ENCODE data around the gene TBL3.
A peak's percentile ranks its signal among the peaks of the same experiment; 100 is the strongest.
"Not testable (repeated sequence)": the region's sequence is repeated elsewhere in the genome, so short reads cannot be mapped to it uniquely, and the experiment has no call there.

TBL3 gene

DNA sequence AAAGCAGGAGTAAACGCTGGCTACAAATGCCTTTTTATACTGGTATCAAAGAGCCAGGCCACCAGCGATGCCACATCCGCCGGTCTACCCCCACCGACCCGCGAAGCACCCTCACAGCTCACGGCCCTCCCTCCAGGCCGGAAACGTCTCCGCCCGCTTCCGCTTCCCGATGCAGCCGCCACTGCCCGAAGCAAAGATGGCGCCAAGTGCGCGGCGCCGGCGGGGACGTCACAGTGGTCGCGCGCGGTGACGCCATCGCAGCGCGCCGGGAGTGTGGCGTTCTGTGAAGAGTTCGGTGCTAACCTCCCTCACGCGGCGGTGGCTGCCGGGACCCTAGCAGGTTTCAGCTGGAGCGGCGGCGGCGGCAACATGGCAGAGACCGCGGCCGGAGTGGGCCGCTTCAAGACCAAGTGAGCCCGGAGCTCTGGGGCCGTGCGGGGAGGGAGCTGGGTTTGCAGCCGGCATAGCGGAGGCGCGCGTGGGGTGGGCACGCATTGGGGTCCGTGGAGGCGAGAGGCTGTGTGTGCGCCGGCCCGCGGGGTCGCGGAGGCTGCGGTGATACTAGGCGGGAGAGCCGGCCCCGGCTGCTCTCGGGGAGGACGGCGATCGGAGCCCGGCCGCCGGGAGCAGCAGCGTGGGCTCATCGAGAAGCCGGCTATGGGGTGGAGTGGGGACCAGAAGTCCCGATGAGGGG is at the start of gene TBL3:
TBL3 (plus strand) TSS at position 258 of the 694 bp plus-strand sequence; CDS start at position 370, 112 bp downstream.
- peak; percentile 98 for DNase-seq (ENCODE audit: low read depth)

DNA sequence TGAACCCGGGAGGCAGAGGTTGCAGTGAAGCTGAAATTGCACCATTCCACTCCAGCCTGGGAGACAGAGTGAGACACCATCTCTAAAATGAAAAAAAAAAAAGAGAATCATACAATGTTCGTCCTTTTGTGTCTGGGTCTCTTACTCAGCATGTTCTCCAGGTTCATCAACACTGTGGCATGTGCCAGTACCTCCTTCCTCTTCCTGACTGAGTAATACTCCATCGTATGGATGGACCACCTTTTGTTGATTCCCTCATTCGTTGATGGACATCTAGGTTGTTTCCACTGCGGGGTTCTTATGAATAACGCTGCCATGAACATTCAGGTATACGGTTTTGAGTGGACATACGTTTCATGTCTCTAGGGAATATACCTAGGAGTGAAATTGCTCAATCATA is 49.5 kb upstream of the TBL3 start:
- no peak for DNase-seq (ENCODE audit: low read depth)

- DNase-seq (ENCODE audit: low read depth): no peak
Measured at GRCh38 chr16:1923299-1924034, 48.4 kb upstream of the TBL3 start.

DNA sequence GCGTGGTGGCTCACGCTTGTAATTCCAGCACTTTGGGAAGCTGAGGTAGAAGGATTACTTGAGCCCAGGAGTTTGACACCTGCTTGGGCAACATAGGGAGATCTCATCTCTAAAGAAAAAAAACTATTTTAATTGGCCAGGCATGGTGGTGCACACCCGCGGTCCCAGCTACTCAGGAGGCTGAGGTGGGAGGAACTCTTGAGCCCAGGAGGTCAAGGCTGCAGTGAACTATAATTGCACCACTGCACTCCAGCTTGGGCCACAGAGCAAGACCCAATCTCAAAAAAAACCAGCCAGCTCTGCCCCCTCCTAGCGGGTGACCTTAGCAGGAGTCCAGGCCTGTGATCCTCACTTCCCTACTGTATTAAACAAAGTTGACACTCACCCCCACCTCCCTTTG is 47.8 kb upstream of the TBL3 start:
- no peak for DNase-seq (ENCODE audit: low read depth)

GRCh38 chr16:1926271-1926670 is 45.6 kb upstream of the TBL3 start:
- DNase-seq (ENCODE audit: low read depth): no peak

GRCh38 chr16:1929105-1929504 is 42.7 kb upstream of the TBL3 start:
- no peak for DNase-seq (ENCODE audit: low read depth)

DNA sequence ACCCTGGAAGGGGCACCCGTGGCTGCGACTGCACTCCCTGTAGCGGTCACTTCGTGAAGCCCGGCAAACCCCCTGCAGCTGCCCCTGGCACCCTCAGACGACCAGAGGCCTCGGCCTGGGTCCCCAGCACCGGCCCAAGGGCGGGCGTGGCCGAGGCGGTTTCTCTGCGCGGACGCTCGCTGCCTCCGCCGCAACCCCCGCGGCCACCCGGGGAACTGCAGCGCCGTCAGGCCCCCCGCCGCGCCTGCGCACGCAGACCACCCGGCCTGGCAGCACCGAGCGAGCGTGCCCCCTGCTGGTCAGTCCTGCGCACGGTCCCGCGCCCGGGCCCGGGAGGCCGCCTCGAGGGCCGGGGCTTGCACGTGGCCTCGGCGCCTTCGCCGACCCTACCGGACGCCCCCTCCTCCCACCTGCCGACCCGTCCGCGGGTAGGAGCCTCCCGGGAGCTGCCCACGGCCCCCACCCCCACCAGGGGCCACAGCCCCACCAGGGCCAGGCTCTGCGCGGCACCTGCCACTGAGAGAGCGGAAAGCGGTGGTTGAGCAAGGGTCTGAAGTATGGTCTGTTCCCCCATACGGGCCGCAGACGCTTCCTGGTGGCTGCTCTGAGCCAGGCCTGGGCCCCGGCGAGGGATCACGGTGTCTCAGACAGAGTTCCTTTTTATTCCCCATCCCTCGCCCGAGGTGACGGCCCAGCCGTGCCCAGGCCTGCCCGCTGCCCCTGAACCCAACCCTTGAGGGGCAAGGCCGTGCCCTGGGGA is 42.1 kb upstream of the TBL3 start:
- peak; percentile 87 for DNase-seq (ENCODE audit: low read depth)

DNA sequence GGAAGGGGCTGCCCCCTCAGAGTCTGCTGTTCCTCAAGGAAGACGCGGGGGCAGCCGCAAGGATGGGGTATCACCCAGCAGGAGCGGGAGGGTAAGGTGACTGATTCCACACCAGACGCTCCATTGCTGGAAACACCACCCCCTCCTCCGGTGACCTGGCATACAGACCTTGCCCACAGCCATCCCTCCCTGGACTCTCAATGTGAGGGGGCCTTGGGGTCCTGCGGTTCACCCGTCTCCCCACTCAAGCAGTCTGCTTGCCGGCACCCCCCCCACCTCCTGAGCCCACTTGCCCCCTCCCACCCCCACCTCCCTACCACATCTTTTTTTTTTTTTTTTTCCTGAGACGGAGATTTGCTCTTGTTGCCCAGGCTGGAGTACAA is 41.5 kb upstream of the TBL3 start:
- no peak for DNase-seq (ENCODE audit: low read depth)

- no peak for DNase-seq (ENCODE audit: low read depth)
Measured at GRCh38 chr16:1932050-1933028, 39.5 kb upstream of the TBL3 start.

GRCh38 chr16:1933097-1933661 is 38.7 kb upstream of the TBL3 start:
- DNase-seq (ENCODE audit: low read depth): no peak

DNA sequence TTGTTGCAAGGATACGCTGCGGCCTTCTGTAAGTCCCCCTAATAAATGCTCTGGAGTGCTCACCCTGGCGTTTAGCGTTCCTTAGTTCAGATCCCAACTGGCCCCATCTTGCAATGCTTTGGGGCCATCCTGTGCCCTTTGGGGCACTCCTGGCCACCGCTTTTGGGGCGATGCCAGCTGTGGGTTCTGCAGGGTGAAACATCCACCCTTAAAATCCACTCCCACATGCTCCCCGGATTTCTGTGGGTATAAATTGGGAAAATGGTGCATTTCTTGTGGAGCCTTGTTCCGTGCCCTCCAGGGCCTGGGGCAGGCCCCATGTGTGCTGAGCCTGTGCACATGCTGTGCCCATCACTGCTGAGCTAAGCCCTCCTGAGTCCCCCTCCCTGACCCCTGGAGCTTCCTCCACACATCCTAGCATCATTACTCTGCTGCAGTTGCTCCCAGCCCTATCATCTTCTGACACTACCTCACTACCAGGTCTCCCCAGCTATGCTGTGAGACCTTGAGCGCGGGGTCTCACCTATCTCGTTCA is 34.8 kb upstream of the TBL3 start:
- no peak for DNase-seq (ENCODE audit: low read depth)

DNA sequence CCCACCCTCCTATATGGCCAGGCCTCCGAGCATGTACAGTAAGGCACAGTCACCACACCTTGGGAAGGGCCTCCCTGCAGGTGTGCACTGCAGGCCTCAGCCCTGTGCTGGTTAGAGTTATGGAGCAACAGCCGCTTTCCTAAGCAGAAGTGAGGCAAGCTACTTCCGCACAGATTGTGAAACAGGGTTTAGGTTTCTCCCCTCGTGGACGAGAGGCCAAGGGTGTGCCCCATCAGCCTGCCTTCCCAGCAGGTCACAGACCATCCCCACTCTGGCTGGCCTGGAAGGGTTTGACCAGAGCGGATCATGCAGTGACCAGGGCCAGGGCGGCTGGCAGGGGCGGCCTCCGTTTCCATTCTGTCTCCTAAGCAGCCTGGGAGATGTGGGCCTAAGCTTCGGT is 33.5 kb upstream of the TBL3 start:
- DNase-seq (ENCODE audit: low read depth): no peak

DNA sequence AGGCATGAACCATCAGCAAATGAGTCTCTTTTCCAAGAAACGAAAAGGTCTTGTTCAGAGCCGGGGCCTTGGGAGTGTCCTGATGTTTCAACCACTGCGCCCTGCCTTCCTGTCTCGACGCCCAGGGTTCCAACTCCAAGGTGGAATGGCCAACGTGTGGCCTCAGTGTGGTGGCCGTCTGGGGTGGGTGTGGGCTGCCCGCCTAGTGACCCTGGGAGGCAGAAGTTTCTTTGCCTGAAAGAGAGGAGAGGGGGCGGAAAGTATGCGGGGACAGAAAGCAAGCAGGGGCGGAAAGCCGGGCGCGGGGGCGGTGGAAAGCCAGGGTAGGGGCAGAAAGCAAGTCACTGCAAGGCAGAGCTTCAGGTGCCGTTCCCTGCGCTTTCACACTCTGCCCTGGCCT is 32.9 kb upstream of the TBL3 start:
- no peak for DNase-seq (ENCODE audit: low read depth)

DNA sequence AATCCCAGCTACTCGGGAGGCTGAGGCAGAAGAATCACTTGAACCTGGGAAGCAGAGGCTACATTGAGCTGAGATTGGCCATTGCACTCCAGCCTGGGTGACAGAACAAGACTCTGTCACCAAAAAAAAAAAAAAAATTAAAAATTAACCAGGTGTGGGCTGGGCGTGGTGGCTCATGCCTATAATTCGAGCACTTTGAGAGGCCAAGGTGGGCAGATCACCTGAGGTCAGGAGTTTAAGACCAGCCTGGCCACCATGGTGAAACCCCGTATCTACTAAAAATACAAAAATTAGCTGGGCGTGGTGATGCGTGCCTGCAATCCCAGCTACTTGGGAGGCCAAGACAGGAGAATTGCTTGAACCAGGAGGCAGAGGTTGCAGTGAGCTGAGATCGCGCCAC is 32.0 kb upstream of the TBL3 start:
- not testable (repeated sequence) for DNase-seq (ENCODE audit: low read depth)

- DNase-seq (ENCODE audit: low read depth): no peak
Measured at GRCh38 chr16:1940273-1941161, 31.3 kb upstream of the TBL3 start.

DNA sequence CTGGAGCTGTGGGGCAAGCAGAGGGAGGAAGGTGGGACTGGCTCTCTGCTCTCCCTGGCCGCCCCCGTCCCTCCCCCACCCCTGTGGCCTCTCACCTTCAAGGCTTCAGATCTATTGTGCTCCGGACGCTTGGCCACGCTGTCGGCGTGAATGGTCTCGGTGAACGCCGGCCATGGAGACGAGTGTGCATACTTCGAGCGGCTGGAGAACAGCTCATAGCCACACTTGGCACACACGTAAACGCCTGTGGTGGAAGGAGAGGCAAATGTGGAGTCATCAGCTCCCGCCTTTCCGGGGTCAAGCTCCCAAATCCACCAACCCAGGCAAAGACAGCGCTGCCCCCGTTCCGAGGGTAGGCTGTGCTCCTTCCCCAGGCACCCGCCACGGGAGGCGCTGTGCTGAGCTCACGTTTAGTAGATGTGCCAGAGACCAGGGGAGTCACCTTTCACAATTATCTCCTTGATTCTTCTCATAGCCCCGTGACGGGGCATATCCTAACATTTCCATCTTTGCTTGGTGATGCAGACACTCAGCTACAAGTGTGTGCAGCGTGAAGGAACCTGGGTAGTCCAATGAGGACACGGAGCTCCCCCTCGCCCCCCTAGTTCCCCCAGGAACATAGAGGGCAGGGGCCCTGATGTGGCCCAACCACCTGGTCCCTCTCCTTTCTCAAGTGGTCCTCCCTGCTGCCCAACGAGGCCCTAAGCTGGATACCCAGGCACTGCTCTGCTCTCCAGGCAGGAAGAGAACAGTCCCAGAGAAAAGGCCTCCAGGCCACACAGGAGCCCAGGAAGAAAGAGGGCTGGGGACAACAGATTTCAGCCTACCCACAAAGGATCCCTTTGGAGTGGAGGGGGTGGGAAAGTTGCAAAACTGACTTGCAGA is 30.4 kb upstream of the TBL3 start:
- DNase-seq (ENCODE audit: low read depth): no peak

DNA sequence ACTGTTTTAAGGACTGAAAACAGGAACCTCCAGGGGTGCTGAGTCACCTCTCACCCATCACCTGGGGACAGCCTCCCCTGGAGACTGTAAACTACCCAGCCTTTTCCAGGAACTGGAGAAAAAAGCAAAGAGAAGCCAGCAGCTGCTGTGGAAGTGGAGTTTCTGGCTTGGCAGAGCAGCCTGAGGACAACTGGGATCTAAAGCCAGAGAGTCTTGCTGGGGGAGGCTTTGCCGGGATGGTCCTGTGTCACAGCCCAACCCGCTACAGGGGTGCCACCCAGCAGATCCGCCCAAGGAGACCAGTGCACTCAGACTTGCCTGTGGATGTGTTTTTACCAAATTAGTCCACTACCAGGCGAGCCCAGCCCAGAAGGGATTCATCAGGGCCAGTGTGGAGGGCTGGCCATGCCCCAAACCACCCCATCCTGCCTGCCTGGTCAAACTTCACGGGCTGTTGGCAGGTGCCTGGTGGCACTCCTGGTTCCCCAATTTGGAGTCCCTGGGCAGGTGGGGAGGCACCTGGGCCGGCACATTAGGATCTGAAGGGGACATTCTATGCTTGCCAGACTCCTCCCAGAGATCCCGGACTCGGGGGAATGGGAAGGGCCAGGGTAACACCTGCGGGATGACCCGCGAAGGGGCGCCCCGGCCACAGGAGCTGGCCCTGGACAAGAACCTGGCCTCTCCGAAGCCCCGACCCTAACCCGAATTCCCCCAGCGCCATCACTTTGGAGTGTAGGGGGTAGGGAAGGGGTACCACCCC is 29.6 kb upstream of the TBL3 start:
- no peak for DNase-seq (ENCODE audit: low read depth)

Data from stimulated activated CD8-positive, alpha-beta memory T cell treated with anti-CD3 and anti-CD28 coated beads, Interleukin-12 subunit alpha, Interleukin-12 subunit beta, amount 100 ng/mL, for 4 hours (primary cell).